ENCODE measurements around the gene FUT7. TPM values are rescaled to one million over a fixed set of nuclear protein-coding genes. Genes with fewer than 3 reads are reported as not detected.

Gene FUT7
- total and polyA plus RNA-seq, 2 of the 13 experiments (the other 11 are each of a cell fraction or from before 2014, with no cell fraction given), result 0.05 TPM; not detected in 1

- Histone ChIP-seq H3K79me2 (ENCODE audit: insufficient read depth, low read length) (peaks cover 9% of the 10 kb centered on the region), H3K9me3 (ENCODE audit: low read length) (no peaks in the 10 kb centered on the region), H3K27ac (ENCODE audit: extremely low read length, insufficient read depth, low read length) (peak overlapping the region; percentile 96), H3K27me3 (ENCODE audit: control insufficient read depth in 1 of 2, insufficient read depth in 2 of 2, low read length in 2 of 2) (no peaks in the 10 kb centered on the region; a peak in 2 of 5 replicates), H4K20me1 (ENCODE audit: insufficient read depth, low read length) (no peaks in the 10 kb centered on the region), H3K36me3 (replicated peaks in 1 of 2; ENCODE audit: control insufficient read depth in 1 of 2, insufficient read depth in 2 of 2, low read length in 2 of 2) (no peaks in the 10 kb centered on the region), H3K9ac (ENCODE audit: insufficient read depth, low read depth, low read length) (peak overlapping the region; percentile 82), H3K4me2 (ENCODE audit: low read depth, low read length) (peak overlapping the region; percentile 84), H2AFZ (ENCODE audit: low read length) (no peak overlapping the region), H3K4me3 (replicated peaks in 1 of 3; ENCODE audit: insufficient read depth in 1 of 3, low read depth in 2 of 3, low read length in 3 of 3) (peak overlapping the region; percentile 64 to 84 (median 70)), H3K4me1 (ENCODE audit: insufficient read depth, low read length) (peaks cover 57% of the 10 kb centered on the region)
- FAIRE-seq (no peak), ATAC-seq (peak; percentile 68), DNase-seq (ENCODE audit: low spot score) (peak; percentile 46)
- in situ Hi-C loops (cut with HindIII; ENCODE audit: extremely low pct_ligation_motif_present, low pct_unique_long_range_greater_than_20kb) (no loop called here), intact Hi-C loops (cut with micrococcal nuclease; ENCODE audit: unreplicated experiment) (no loop called here)
- CTCF ChIA-PET (ENCODE audit: low intra/inter-chr PET ratio, low total read pairs), result interaction anchor here (1.5 kb wide), 1 partner anchor 26 kb away, joined by 4 read pairs; no protein-coding TSS in a partner anchor
- 6% methylated on average over 7 of the region's 17 CpGs for WGBS (ENCODE audit: low lambda C conversion rate)
- TSS peak; percentile 90 for BruUV-seq (replicated peaks)
- POLR2A ChIA-PET, result interaction anchor here (0.7 to 4.4 kb wide), 18 partner anchors 8 to 255 kb away, joined by 3 to 55 read pairs (median 6); partner anchors contain the start of genes MAN1B1, PAXX, SAPCD2 and SSNA1
- TF ChIP-seq ZNF501 (CRISPR knock-in tag; IDR thresholded peaks at IDR 0.05) (no peak), ETV6 (CRISPR knock-in tag; conservative IDR thresholded peaks at IDR 0.05) (no peak), NKX3-1 (CRISPR knock-in tag; IDR thresholded peaks at IDR 0.05) (0 out of 2 replicates have a peak, but pooled peaks have one; percentile 57), ZNF232 (CRISPR knock-in tag; IDR thresholded peaks at IDR 0.05; ENCODE audit: borderline replicate concordance) (0 out of 2 replicates have a peak, but pooled peaks have one; percentile 55), ZNF747 (CRISPR knock-in tag; IDR thresholded peaks at IDR 0.05; ENCODE audit: borderline replicate concordance) (no peak), CREB3 (CRISPR knock-in tag; IDR thresholded peaks at IDR 0.05) (no peak), ZNF451 (CRISPR knock-in tag; IDR thresholded peaks at IDR 0.05) (peak; percentile 8; the same call in 1 of the 2 replicates), ZNF225 (CRISPR knock-in tag; IDR thresholded peaks at IDR 0.05) (0 out of 2 replicates have a peak, but pooled peaks have one; percentile 31), ZNF572 (CRISPR knock-in tag; IDR thresholded peaks at IDR 0.05) (no peak), HOXA7 (CRISPR knock-in tag; IDR thresholded peaks at IDR 0.05) (0 out of 2 replicates have a peak, but pooled peaks have one; percentile 40), FLYWCH1 (CRISPR knock-in tag; IDR thresholded peaks at IDR 0.05) (0 out of 2 replicates have a peak, but pooled peaks have one; percentile 37), ZNF432 (CRISPR knock-in tag; IDR thresholded peaks at IDR 0.05; ENCODE audit: borderline replicate concordance) (no peak), HNF4G (IDR thresholded peaks at IDR 0.05; ENCODE audit: borderline replicate concordance, low read depth, low read length) (peak; percentile 71; the same call in 1 of the 2 replicates), HNF4G (CRISPR knock-in tag; IDR thresholded peaks at IDR 0.05; ENCODE audit: borderline replicate concordance, low read depth) (no peak), FOXJ3 (CRISPR knock-in tag; IDR thresholded peaks at IDR 0.05; ENCODE audit: borderline replicate concordance) (0 out of 2 replicates have a peak, but pooled peaks have one; percentile 10), ZNF564 (CRISPR knock-in tag; IDR thresholded peaks at IDR 0.05) (no peak; the same call in 1 of the 2 replicates), SMAD9 (CRISPR knock-in tag; IDR thresholded peaks at IDR 0.05) (no peak)
- TF ChIP-seq, protein P1, sequence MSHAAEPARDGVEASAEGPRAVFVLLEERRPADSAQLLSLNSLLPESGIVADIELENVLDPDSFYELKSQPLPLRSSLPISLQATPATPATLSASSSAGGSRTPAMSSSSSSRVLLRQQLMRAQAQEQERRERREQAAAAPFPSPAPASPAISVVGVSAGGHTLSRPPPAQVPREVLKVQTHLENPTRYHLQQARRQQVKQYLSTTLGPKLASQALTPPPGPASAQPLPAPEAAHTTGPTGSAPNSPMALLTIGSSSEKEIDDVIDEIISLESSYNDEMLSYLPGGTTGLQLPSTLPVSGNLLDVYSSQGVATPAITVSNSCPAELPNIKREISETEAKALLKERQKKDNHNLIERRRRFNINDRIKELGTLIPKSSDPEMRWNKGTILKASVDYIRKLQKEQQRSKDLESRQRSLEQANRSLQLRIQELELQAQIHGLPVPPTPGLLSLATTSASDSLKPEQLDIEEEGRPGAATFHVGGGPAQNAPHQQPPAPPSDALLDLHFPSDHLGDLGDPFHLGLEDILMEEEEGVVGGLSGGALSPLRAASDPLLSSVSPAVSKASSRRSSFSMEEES (CRISPR knock-in tag; IDR thresholded peaks at IDR 0.05), result no peak
- TF ChIP-seq, protein P2, sequence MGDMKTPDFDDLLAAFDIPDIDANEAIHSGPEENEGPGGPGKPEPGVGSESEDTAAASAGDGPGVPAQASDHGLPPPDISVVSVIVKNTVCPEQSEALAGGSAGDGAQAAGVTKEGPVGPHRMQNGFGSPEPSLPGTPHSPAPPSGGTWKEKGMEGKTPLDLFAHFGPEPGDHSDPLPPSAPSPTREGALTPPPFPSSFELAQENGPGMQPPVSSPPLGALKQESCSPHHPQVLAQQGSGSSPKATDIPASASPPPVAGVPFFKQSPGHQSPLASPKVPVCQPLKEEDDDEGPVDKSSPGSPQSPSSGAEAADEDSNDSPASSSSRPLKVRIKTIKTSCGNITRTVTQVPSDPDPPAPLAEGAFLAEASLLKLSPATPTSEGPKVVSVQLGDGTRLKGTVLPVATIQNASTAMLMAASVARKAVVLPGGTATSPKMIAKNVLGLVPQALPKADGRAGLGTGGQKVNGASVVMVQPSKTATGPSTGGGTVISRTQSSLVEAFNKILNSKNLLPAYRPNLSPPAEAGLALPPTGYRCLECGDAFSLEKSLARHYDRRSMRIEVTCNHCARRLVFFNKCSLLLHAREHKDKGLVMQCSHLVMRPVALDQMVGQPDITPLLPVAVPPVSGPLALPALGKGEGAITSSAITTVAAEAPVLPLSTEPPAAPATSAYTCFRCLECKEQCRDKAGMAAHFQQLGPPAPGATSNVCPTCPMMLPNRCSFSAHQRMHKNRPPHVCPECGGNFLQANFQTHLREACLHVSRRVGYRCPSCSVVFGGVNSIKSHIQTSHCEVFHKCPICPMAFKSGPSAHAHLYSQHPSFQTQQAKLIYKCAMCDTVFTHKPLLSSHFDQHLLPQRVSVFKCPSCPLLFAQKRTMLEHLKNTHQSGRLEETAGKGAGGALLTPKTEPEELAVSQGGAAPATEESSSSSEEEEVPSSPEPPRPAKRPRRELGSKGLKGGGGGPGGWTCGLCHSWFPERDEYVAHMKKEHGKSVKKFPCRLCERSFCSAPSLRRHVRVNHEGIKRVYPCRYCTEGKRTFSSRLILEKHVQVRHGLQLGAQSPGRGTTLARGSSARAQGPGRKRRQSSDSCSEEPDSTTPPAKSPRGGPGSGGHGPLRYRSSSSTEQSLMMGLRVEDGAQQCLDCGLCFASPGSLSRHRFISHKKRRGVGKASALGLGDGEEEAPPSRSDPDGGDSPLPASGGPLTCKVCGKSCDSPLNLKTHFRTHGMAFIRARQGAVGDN (CRISPR knock-in tag; IDR thresholded peaks at IDR 0.05), result peak; percentile 70; the same call in 1 of the 2 replicates
Observed at GRCh38 chr9:137054932-137055384, 23.1 kb upstream of the FUT7 start.
